Ectodermal cell (in vitro differentiated cells): ENCODE measurements around the gene PPM1N.

Source experiments
- H3K27ac ChIP-seq: 2 replicates; pipeline ENCODE4 v1.7.0; 2013; ENCODE audit warnings: mild to moderate bottlenecking, low read depth, low read length; ENCODE audit not compliant: insufficient read depth, poor library complexity, severe bottlenecking
- H3K27me3 ChIP-seq: 2 replicates; pipeline ENCODE4 v1.7.0; 2013; ENCODE audit warnings: mild to moderate bottlenecking, low read length; ENCODE audit not compliant: insufficient read depth, control insufficient read depth, poor library complexity, severe bottlenecking
- H3K36me3 ChIP-seq: one replicate; pipeline ENCODE4 v1.7.0; 2013; ENCODE audit warnings: low read length; ENCODE audit not compliant: control insufficient read depth, insufficient read depth
- H3K4me1 ChIP-seq: one replicate; pipeline ENCODE4 v1.7.0; 2013; ENCODE audit warnings: low read length; ENCODE audit not compliant: control insufficient read depth, insufficient read depth
- H3K4me3 ChIP-seq: 2 replicates; pipeline ENCODE4 v1.7.0; 2013; ENCODE audit warnings: low read depth, low read length, control low read depth; ENCODE audit not compliant: insufficient read depth
- H3K9me3 ChIP-seq: 2 replicates; pipeline ENCODE4 v1.7.0; 2013; ENCODE audit warnings: mild to moderate bottlenecking, low read length, moderate library complexity; ENCODE audit not compliant: control insufficient read depth
- WGBS, 2 experiments: methylation state at CpG; one replicate each; pipeline ENCODE4 v1.1.7; 2013; ENCODE audit warnings: missing lambda C conversion rate in 2 of 2; 5-methylcytosine and 5-hydroxymethylcytosine counted together

The PPM1N gene

GRCh38 chr19:45475537-45476291 is 22.5 kb upstream of the PPM1N start:
- Histone ChIP-seq H3K4me3 (no peak overlapping the region), H3K4me1 (peaks cover 4% of the 10 kb centered on the region), H3K9me3 (no peaks in the 10 kb centered on the region), H3K36me3 (no peaks in the 10 kb centered on the region), H3K27me3 (peaks cover 56% of the 10 kb centered on the region), H3K27ac (no peak overlapping the region)
- 83 to 96% methylated on average over 6 of the region's 6 CpGs for WGBS, 2 experiments

GRCh38 chr19:45476304-45476703 is 21.9 kb upstream of the PPM1N start:
- peaks cover 4% of the 10 kb centered on the region for H3K4me1 ChIP-seq
- H3K9me3 ChIP-seq, result no peaks in the 10 kb centered on the region
- no peak overlapping the region for H3K27ac ChIP-seq
- H3K36me3 ChIP-seq, result no peaks in the 10 kb centered on the region
- no peak overlapping the region for H3K4me3 ChIP-seq
- H3K27me3 ChIP-seq, result peaks cover 50% of the 10 kb centered on the region
- 71 to 77% methylated on average over 5 of the region's 5 CpGs for WGBS, 2 experiments

- H3K9me3 ChIP-seq, result no peaks in the 10 kb centered on the region
- no peaks in the 10 kb centered on the region for H3K36me3 ChIP-seq
- no peak overlapping the region for H3K27ac ChIP-seq
- 83 to 86% methylated on average over 5 of the region's 5 CpGs for WGBS, 2 experiments
- H3K4me1 ChIP-seq, result peaks cover 4% of the 10 kb centered on the region
- peaks cover 41% of the 10 kb centered on the region for H3K27me3 ChIP-seq
- H3K4me3 ChIP-seq, result no peak overlapping the region
Observed at GRCh38 chr19:45477186-45477585, 21.1 kb upstream of the PPM1N start.

- Histone ChIP-seq H3K27me3 (peaks cover 34% of the 10 kb centered on the region), H3K4me3 (peak overlapping the region; percentile 73), H3K27ac (peak overlapping the region; percentile 99), H3K36me3 (no peaks in the 10 kb centered on the region), H3K4me1 (peaks cover 4% of the 10 kb centered on the region), H3K9me3 (no peaks in the 10 kb centered on the region)
- WGBS, 2 experiments, result 22 to 23% methylated on average over 12 of the region's 12 CpGs
Observed at GRCh38 chr19:45477713-45478453, 20.4 kb upstream of the PPM1N start.

GRCh38 chr19:45478454-45479238 is 19.6 kb upstream of the PPM1N start:
- Histone ChIP-seq H3K4me1 (peaks cover 4% of the 10 kb centered on the region), H3K36me3 (no peaks in the 10 kb centered on the region), H3K27me3 (peaks cover 27% of the 10 kb centered on the region), H3K9me3 (no peaks in the 10 kb centered on the region), H3K27ac (peak overlapping the region; percentile 99), H3K4me3 (peak overlapping the region; percentile 73)
- WGBS, 2 experiments, result 1% methylated on average over 39 of the region's 39 CpGs

- 89 to 92% methylated on average over 5 of the region's 5 CpGs for WGBS, 2 experiments
- no peak overlapping the region for H3K27ac ChIP-seq
- H3K27me3 ChIP-seq, result no peaks in the 10 kb centered on the region
- no peaks in the 10 kb centered on the region for H3K9me3 ChIP-seq
- H3K4me3 ChIP-seq, result no peak overlapping the region
- H3K4me1 ChIP-seq, result peaks cover under 1% of the 10 kb centered on the region
- no peaks in the 10 kb centered on the region for H3K36me3 ChIP-seq
Observed at GRCh38 chr19:45483033-45483432, 15.2 kb upstream of the PPM1N start.

GRCh38 chr19:45484273-45484945 is 13.8 kb upstream of the PPM1N start:
- Histone ChIP-seq H3K9me3 (no peaks in the 10 kb centered on the region), H3K4me3 (no peak overlapping the region), H3K27me3 (no peaks in the 10 kb centered on the region), H3K4me1 (no peaks in the 10 kb centered on the region), H3K27ac (no peak overlapping the region), H3K36me3 (no peaks in the 10 kb centered on the region)
- WGBS, 2 experiments, result 90 to 91% methylated on average over 13 of the region's 13 CpGs

GRCh38 chr19:45485305-45486077 is 12.8 kb upstream of the PPM1N start:
- H3K4me1 ChIP-seq, result no peaks in the 10 kb centered on the region
- H3K4me3 ChIP-seq, result peak overlapping the region; percentile 48
- peak overlapping the region; percentile 62 for H3K27ac ChIP-seq
- H3K36me3 ChIP-seq, result no peaks in the 10 kb centered on the region
- no peaks in the 10 kb centered on the region for H3K27me3 ChIP-seq
- no peaks in the 10 kb centered on the region for H3K9me3 ChIP-seq
- 3% methylated on average over 35 of the region's 35 CpGs for WGBS, 2 experiments

- 94 to 95% methylated on average over 15 of the region's 15 CpGs for WGBS, 2 experiments
- Histone ChIP-seq H3K27ac (no peak overlapping the region), H3K4me3 (no peak overlapping the region), H3K9me3 (no peaks in the 10 kb centered on the region), H3K4me1 (no peaks in the 10 kb centered on the region), H3K36me3 (no peaks in the 10 kb centered on the region), H3K27me3 (no peaks in the 10 kb centered on the region)
Observed at GRCh38 chr19:45488708-45489107, 9.5 kb upstream of the PPM1N start.
